Measurements from ENCODE around the gene ADARB2.

DNA sequence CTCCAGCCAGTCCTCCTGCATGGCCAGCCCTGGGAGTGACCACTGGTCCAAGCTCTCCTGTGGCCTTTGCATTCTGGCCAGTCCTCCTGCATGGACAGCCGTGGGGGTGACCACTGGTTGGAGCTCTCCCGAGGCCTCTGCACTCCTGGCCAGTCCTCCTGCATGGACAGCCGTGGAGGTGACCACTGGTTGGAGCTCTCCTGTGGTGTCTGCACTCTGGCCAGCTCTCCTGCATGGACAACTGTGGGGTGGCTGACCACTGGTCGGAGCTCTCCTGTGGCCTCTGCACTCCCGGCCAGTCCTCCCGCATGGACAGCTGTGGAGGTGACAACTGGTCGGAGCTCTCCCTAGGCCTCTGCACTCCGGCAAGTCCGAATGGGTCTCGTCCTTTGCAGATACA, 28.7 kb upstream of the ADARB2 start:
- no peak for TF ChIP-seq POLR2A (IDR thresholded peaks at IDR 0.05)
- TF ChIP-seq, protein P1, sequence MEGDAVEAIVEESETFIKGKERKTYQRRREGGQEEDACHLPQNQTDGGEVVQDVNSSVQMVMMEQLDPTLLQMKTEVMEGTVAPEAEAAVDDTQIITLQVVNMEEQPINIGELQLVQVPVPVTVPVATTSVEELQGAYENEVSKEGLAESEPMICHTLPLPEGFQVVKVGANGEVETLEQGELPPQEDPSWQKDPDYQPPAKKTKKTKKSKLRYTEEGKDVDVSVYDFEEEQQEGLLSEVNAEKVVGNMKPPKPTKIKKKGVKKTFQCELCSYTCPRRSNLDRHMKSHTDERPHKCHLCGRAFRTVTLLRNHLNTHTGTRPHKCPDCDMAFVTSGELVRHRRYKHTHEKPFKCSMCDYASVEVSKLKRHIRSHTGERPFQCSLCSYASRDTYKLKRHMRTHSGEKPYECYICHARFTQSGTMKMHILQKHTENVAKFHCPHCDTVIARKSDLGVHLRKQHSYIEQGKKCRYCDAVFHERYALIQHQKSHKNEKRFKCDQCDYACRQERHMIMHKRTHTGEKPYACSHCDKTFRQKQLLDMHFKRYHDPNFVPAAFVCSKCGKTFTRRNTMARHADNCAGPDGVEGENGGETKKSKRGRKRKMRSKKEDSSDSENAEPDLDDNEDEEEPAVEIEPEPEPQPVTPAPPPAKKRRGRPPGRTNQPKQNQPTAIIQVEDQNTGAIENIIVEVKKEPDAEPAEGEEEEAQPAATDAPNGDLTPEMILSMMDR (IDR thresholded peaks at IDR 0.05) = no peak
